Right lobe of liver (tissue), 4 donors: ENCODE data around the gene ASPRV1.
"Not testable (repeated sequence)": the region's sequence is repeated elsewhere in the genome, so short reads cannot be mapped to it uniquely, and the experiment has no call there.

ENCODE experiments used
- POLR2A ChIP-seq: fragments of 450-650 bp; IDR thresholded peaks from one replicate; pipeline ENCODE4 v1.6.1; 2017; ENCODE audit warnings: antibody characterized with exemption, mild to moderate bottlenecking
- TF ChIP-seq, protein P1 (sequence below), 4 donors: fragments of 200-600 bp in 3 of 4; fragments of 450-650 bp in 1 of 4; IDR thresholded peaks; one replicate each; pipeline versions ENCODE4 v1.5.1 to v1.8.0; 2016 to 2022; ENCODE audit warnings: antibody characterized with exemption in 4 of 4, mild to moderate bottlenecking in 2 of 4
- donor health status: DM: no; HTN: no; CAD: no.
- donor health status: DM: no; HTN: no; CAD: no.
- donor health status: DM: no; HTN: yes; CAD: no.

DNA sequence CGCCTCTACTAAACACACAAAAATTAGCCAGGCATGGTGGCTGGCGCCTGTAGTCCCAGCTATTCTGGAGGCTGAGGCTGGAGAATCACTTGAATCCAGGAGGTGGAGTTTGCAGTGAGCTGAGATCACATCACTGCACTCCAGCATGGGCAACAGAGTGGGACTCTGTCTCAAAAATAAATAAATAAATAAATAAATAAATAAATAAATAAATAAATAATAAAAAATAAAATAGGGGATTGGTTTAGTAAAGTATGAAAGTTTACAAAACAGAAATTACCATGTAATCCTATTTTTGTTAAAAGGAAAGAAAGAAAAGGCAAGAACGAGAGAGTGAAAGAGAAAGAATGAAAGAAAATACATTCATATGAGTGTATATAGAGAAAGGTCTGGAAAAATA is 10.8 kb downstream of the ASPRV1 start:
- TF ChIP-seq, protein P1, sequence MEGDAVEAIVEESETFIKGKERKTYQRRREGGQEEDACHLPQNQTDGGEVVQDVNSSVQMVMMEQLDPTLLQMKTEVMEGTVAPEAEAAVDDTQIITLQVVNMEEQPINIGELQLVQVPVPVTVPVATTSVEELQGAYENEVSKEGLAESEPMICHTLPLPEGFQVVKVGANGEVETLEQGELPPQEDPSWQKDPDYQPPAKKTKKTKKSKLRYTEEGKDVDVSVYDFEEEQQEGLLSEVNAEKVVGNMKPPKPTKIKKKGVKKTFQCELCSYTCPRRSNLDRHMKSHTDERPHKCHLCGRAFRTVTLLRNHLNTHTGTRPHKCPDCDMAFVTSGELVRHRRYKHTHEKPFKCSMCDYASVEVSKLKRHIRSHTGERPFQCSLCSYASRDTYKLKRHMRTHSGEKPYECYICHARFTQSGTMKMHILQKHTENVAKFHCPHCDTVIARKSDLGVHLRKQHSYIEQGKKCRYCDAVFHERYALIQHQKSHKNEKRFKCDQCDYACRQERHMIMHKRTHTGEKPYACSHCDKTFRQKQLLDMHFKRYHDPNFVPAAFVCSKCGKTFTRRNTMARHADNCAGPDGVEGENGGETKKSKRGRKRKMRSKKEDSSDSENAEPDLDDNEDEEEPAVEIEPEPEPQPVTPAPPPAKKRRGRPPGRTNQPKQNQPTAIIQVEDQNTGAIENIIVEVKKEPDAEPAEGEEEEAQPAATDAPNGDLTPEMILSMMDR (IDR thresholded peaks at IDR 0.05): not testable (repeated sequence)
- TF ChIP-seq POLR2A: not testable (repeated sequence)
